OCI-LY1 (cell line): ENCODE results near the gene ZNF112.
"Not testable (repeated sequence)": the region's sequence is repeated elsewhere in the genome, so short reads cannot be mapped to it uniquely, and the experiment has no call there.

Experiments
- H2AFZ ChIP-seq: fragments of 200-600 bp; sonication (generic), shearing (Covaris generic); 2 replicates; pipeline ENCODE4 v1.6.0; 2014; ENCODE audit warnings: antibody characterized with exemption, mild to moderate bottlenecking, low read length
- H3F3A ChIP-seq: fragments of 200-600 bp; sonication (generic), shearing (Covaris generic); 2 replicates; pipeline ENCODE4 v1.6.0; 2014; ENCODE audit warnings: mild to moderate bottlenecking, antibody characterized with exemption, low read length, moderate library complexity; ENCODE audit not compliant: insufficient read depth
- H3K27ac ChIP-seq: fragments of 200-600 bp; sonication (generic); 2 replicates; pipeline ENCODE4 v1.5.1; 2014; ENCODE audit warnings: low read length, mixed run types, mild to moderate bottlenecking, low read depth; ENCODE audit not compliant: poor library complexity, severe bottlenecking
- H3K27me3 ChIP-seq: fragments of 200-600 bp; sonication (generic); 2 replicates; pipeline ENCODE4 v1.6.0; 2014; ENCODE audit warnings: antibody characterized with exemption, mild to moderate bottlenecking, low read length, moderate library complexity; ENCODE audit not compliant: insufficient read depth
- H3K36me3 ChIP-seq: fragments of 200-600 bp; sonication (generic); 2 replicates; pipeline ENCODE4 v1.6.1; 2014; ENCODE audit warnings: mild to moderate bottlenecking, antibody characterized with exemption, low read length, moderate library complexity, mixed read lengths; ENCODE audit not compliant: insufficient read depth
- H3K4me1 ChIP-seq: fragments of 200-600 bp; sonication (generic); 2 replicates; pipeline ENCODE4 v1.5.1; 2014; ENCODE audit warnings: mild to moderate bottlenecking, low read length, moderate library complexity; ENCODE audit not compliant: insufficient read depth, severe bottlenecking
- H3K4me2 ChIP-seq: fragments of 200-600 bp; sonication (generic), shearing (Covaris generic); 2 replicates; pipeline ENCODE4 v1.6.1; 2014; ENCODE audit warnings: low read length
- H3K4me3 ChIP-seq: fragments of 200-600 bp; sonication (generic); 2 replicates; pipeline ENCODE4 v1.5.1; 2014; ENCODE audit warnings: low read length, low read depth, mild to moderate bottlenecking, mixed read lengths; ENCODE audit not compliant: poor library complexity, severe bottlenecking
- H3K79me2 ChIP-seq: fragments of 200-600 bp; shearing (Covaris generic); 2 replicates; pipeline ENCODE4 v1.6.1; 2016; ENCODE audit warnings: mixed run types, low read length, mixed read lengths; ENCODE audit not compliant: insufficient read depth
- H3K9ac ChIP-seq: fragments of 200-600 bp; sonication (generic), shearing (Covaris generic); 2 replicates; pipeline ENCODE4 v1.6.1; 2014; ENCODE audit warnings: mild to moderate bottlenecking, low read length, mixed read lengths
- H3K9me2 ChIP-seq: fragments of 200-600 bp; sonication (generic), shearing (Covaris generic); 2 replicates; pipeline ENCODE4 v1.6.1; 2014; ENCODE audit warnings: low read depth, mild to moderate bottlenecking, low read length, mixed read lengths
- H3K9me3 ChIP-seq: fragments of 200-600 bp; shearing (Covaris generic); 2 replicates; pipeline ENCODE4 v1.6.1; 2014; ENCODE audit warnings: low read length, mixed read lengths
- H4K20me1 ChIP-seq: fragments of 200-600 bp; sonication (generic), shearing (Covaris generic); 2 replicates; pipeline ENCODE4 v1.6.0; 2016; ENCODE audit warnings: mild to moderate bottlenecking, low read length; ENCODE audit not compliant: insufficient read depth
- CTCF ChIP-seq: fragments of 200-600 bp; sonication (generic), shearing (Covaris generic); IDR thresholded peaks from 2 replicates; pipeline ENCODE4 v1.5.1; 2017; ENCODE audit warnings: mild to moderate bottlenecking, antibody characterized with exemption, low read length, moderate library complexity, mixed read lengths
- EZH2 ChIP-seq: fragments of 200-600 bp; sonication (generic), shearing (Covaris generic); IDR thresholded peaks from 2 replicates; pipeline ENCODE4 v1.8.0; 2017; ENCODE audit warnings: borderline replicate concordance, mixed run types, mild to moderate bottlenecking, antibody characterized with exemption, low read length, moderate library complexity, mixed read lengths

Gene ZNF112

GRCh38 chr19:44341794-44342193, 14.7 kb downstream of the ZNF112 start:
- Histone ChIP-seq H3K4me1 (no peaks in the 10 kb centered on the region), H4K20me1 (no peaks in the 10 kb centered on the region), H3K9me2 (no peaks in the 10 kb centered on the region), H3K9me3 (no peaks in the 10 kb centered on the region), H3K9ac (no peak overlapping the region), H3K27ac (no peak overlapping the region), H3K27me3 (no peaks in the 10 kb centered on the region), H2AFZ (no peak overlapping the region), H3K4me3 (no peak overlapping the region), H3F3A (no peaks in the 10 kb centered on the region), H3K79me2 (no peaks in the 10 kb centered on the region), H3K4me2 (no peak overlapping the region), H3K36me3 (no peaks in the 10 kb centered on the region)
- TF ChIP-seq EZH2: no peak
- no peak for TF ChIP-seq CTCF

DNA sequence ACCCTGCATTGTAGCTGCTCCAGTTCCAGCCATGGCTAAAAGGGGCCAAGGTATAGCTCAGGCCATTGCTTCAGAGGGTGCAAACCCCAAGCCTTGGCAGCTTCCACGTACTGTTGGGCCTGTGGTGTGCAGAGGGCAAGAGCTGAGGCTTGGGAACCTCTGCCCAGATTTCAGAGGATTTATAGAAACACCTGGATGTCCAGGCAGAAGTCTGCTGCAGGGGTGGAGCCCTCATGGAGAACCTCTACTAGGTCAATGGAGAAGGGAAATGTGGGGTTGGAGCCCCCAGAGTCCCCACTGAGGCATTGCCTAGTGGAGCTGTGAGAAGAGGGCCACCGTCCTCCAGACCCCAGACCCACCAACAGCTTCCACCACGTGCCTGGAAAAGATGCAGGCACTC, 21.8 kb downstream of the ZNF112 start:
- H3K9ac ChIP-seq, H3K27me3 ChIP-seq, H3K9me2 ChIP-seq, H3K4me2 ChIP-seq, H3K9me3 ChIP-seq, H3K36me3 ChIP-seq, H3K79me2 ChIP-seq, H3K27ac ChIP-seq, H3F3A ChIP-seq, H3K4me3 ChIP-seq, H2AFZ ChIP-seq, H3K4me1 ChIP-seq, H4K20me1 ChIP-seq: not testable (repeated sequence)

GRCh38 chr19:44332145-44332544, 24.3 kb downstream of the ZNF112 start:
- H3K4me1 ChIP-seq: no peaks in the 10 kb centered on the region
- H3K4me2 ChIP-seq: no peak overlapping the region
- no peaks in the 10 kb centered on the region for H4K20me1 ChIP-seq
- H3K4me3 ChIP-seq: no peak overlapping the region
- no peak overlapping the region for H3K27ac ChIP-seq
- no peaks in the 10 kb centered on the region for H3K79me2 ChIP-seq
- H3K9ac ChIP-seq: no peak overlapping the region
- no peaks in the 10 kb centered on the region for H3K27me3 ChIP-seq
- no peaks in the 10 kb centered on the region for H3K9me2 ChIP-seq
- no peak overlapping the region for H2AFZ ChIP-seq
- H3K36me3 ChIP-seq: no peaks in the 10 kb centered on the region
- no peaks in the 10 kb centered on the region for H3F3A ChIP-seq
- H3K9me3 ChIP-seq: peaks cover 3% of the 10 kb centered on the region; the same call in 1 of the 2 replicates
- TF ChIP-seq CTCF (no peak), EZH2 (no peak)

GRCh38 chr19:44315883-44316282, 40.6 kb downstream of the ZNF112 start:
- Histone ChIP-seq H3K4me3 (no peak overlapping the region), H3K27me3 (no peaks in the 10 kb centered on the region), H2AFZ (no peak overlapping the region), H3K9me2 (no peaks in the 10 kb centered on the region), H3K9ac (no peak overlapping the region), H3K9me3 (no peaks in the 10 kb centered on the region), H3K4me1 (no peaks in the 10 kb centered on the region), H3K27ac (no peak overlapping the region), H3F3A (no peaks in the 10 kb centered on the region), H4K20me1 (no peaks in the 10 kb centered on the region), H3K4me2 (no peak overlapping the region), H3K79me2 (no peaks in the 10 kb centered on the region), H3K36me3 (no peaks in the 10 kb centered on the region)
- no peak for TF ChIP-seq CTCF
- no peak for TF ChIP-seq EZH2
